HCT116 (cell line): Measurements from ENCODE around the gene FAM228A. TPM values are rescaled to one million over a fixed set of nuclear protein-coding genes. Genes with fewer than 3 reads are reported as not detected.

Experiments used
- ATAC-seq: fragments of 200-7000 bp; cut with Tn5 transposase; 2 replicates; pipeline ENCODE4 v1.9.1; 2020; ENCODE audit warnings: mild to moderate bottlenecking, moderate library complexity
- BruUV-seq: library from RNA; stranded (reverse); fragments of 400-500 nt; replicated peaks from 2 replicates; lab custom pipeline; 2021; lab: Mats Ljungman, UMichigan
- CTCF ChIA-PET: fragments of 300-600 bp; sonication (Branson Sonifier 250); formaldehyde crosslinking; loops from one replicate; lab custom pipeline; 2021; ENCODE audit warnings: antibody characterized with exemption; lab: Charles Lee
- POLR2A ChIA-PET: fragments of 300-600, 350-600 bp; sonication (Branson Sonifier 250); formaldehyde crosslinking; loops from one replicate; lab custom pipeline; 2021; ENCODE audit warnings: antibody characterized with exemption; lab: Charles Lee
- RAD21 ChIA-PET, 2 experiments: fragments of 300-600 bp; sonication (Branson Sonifier 250); formaldehyde crosslinking; loops; one replicate each; lab custom pipeline; 2023; ENCODE audit warnings: low total read pairs in 2 of 2; ENCODE audit not compliant: uncharacterized antibody in 2 of 2, unreplicated experiment in 2 of 2, low non-redundant PET in 1 of 2; lab: Charles Lee
- DNase-seq: peaks from one replicate; pipeline ENCODE4 v3.0.0-alpha.2; 2010; ENCODE audit warnings: low read depth, low spot score
- H2AFZ ChIP-seq: fragments of 200-600 bp; shearing (Covaris generic), sonication (generic); 2 replicates; pipeline ENCODE4 v1.6.1; 2017; ENCODE audit warnings: low read depth, mixed run types, mixed read lengths, antibody characterized with exemption, low read length; ENCODE audit not compliant: poor library complexity, severe bottlenecking
- H3K27ac ChIP-seq: 2 replicates; pipeline ENCODE4 v1.5.1; 2012; ENCODE audit warnings: low read depth, low read length
- H3K27me3 ChIP-seq: fragments of 200-600 bp; sonication (generic); 2 replicates; pipeline ENCODE4 v1.6.1; 2016; ENCODE audit warnings: mixed run types, low read length, mixed read lengths; ENCODE audit not compliant: insufficient read depth
- H3K36me3 ChIP-seq, 2 experiments: fragments of 200-500 bp in 1 of 2; fragments of 200-600 bp in 1 of 2; sonication (Bioruptor generic) in 1 of 2; sonication (generic) in 1 of 2; 2 replicates each; pipeline versions ENCODE4 v1.5.1 to v1.6.1; 2014 to 2016; ENCODE audit warnings: low read length in 2 of 2, inconsistent platforms in 1 of 2, mixed read lengths in 1 of 2, mixed run types in 1 of 2; ENCODE audit not compliant: insufficient read depth in 2 of 2, control insufficient read depth in 1 of 2
- H3K4me1 ChIP-seq, 2 experiments: fragments of 200-600 bp in 1 of 2; sonication (generic) in 1 of 2; 2 replicates each; pipeline versions ENCODE4 v1.5.1 to v1.6.1; 2012 to 2017; ENCODE audit warnings: low read length in 2 of 2, inconsistent platforms in 1 of 2, mild to moderate bottlenecking in 1 of 2, mixed read lengths in 1 of 2, mixed run types in 1 of 2, moderate library complexity in 1 of 2; ENCODE audit not compliant: insufficient read depth in 2 of 2, control insufficient read depth in 1 of 2
- H3K4me2 ChIP-seq: fragments of 200-600 bp; sonication (generic); 2 replicates; pipeline ENCODE4 v1.6.1; 2017; ENCODE audit warnings: mixed run types, low read length, mixed read lengths
- H3K4me3 ChIP-seq, 2 experiments: fragments of 200-600 bp in 1 of 2; sonication (generic) in 1 of 2; replicated peaks in 1 of 2; 2 replicates each; pipeline ENCODE4 v1.5.1; 2011 to 2016; ENCODE audit warnings: low read length in 2 of 2, control low read depth in 1 of 2, low read depth in 1 of 2, mild to moderate bottlenecking in 1 of 2, mixed read lengths in 1 of 2, mixed run types in 1 of 2
- H3K79me2 ChIP-seq: fragments of 200-600 bp; sonication (generic); 2 replicates; pipeline ENCODE4 v1.6.1; 2017; ENCODE audit warnings: mild to moderate bottlenecking, mixed run types, low read length, moderate library complexity, mixed read lengths; ENCODE audit not compliant: insufficient read depth
- H3K9ac ChIP-seq: fragments of 200-600 bp; sonication (generic); 2 replicates; pipeline ENCODE4 v1.6.1; 2016; ENCODE audit warnings: low read length, mixed read lengths
- H3K9me2 ChIP-seq: fragments of 200-600 bp; sonication (generic), shearing (Covaris generic); 2 replicates; pipeline ENCODE4 v1.6.1; 2017; ENCODE audit warnings: mixed run types, mild to moderate bottlenecking, moderate library complexity; ENCODE audit not compliant: insufficient read depth
- H3K9me3 ChIP-seq, 2 experiments: fragments of 200-500 bp in 1 of 2; fragments of 200-600 bp in 1 of 2; sonication (Bioruptor generic) in 1 of 2; sonication (generic) in 1 of 2; 2 replicates each; pipeline ENCODE4 v1.6.1; 2014 to 2017; ENCODE audit warnings: low read length in 2 of 2, mixed read lengths in 2 of 2, inconsistent platforms in 1 of 2, low read depth in 1 of 2, mild to moderate bottlenecking in 1 of 2, mixed run types in 1 of 2, moderate library complexity in 1 of 2; ENCODE audit not compliant: control insufficient read depth in 1 of 2, insufficient read depth in 1 of 2
- H4K20me1 ChIP-seq: fragments of 200-600 bp; sonication (generic), shearing (Covaris generic); 2 replicates; pipeline ENCODE4 v1.6.1; 2017; ENCODE audit warnings: mixed run types, mild to moderate bottlenecking, moderate library complexity; ENCODE audit not compliant: insufficient read depth
- CBX3 ChIP-seq: IDR thresholded peaks from 2 replicates; pipeline ENCODE4 v1.6.1; 2012; ENCODE audit warnings: low read depth
- CTCF ChIP-seq, 3 experiments: fragments of 200-600 bp in 1 of 3; sonication (generic) in 1 of 3; IDR thresholded peaks in 2 of 3; conservative IDR thresholded peaks in 1 of 3; 2 replicates each; pipeline ENCODE4 v1.5.1; 2012 to 2017; ENCODE audit warnings: low read depth in 2 of 3, low read length in 2 of 3, antibody characterized with exemption in 1 of 3, borderline replicate concordance in 1 of 3, control low read depth in 1 of 3, mild to moderate bottlenecking in 1 of 3, mixed read lengths in 1 of 3, mixed run types in 1 of 3, moderate library complexity in 1 of 3; ENCODE audit not compliant: insufficient read depth in 1 of 3
- EGR1 ChIP-seq: IDR thresholded peaks from 2 replicates; pipeline ENCODE4 v1.6.1; 2012; ENCODE audit warnings: low read depth
- ELF1 ChIP-seq: IDR thresholded peaks from 2 replicates; pipeline ENCODE4 v1.6.1; 2012; ENCODE audit warnings: low read depth, borderline replicate concordance
- EZH2phosphoT487 ChIP-seq: fragments of 200-600 bp; IDR thresholded peaks from 2 replicates; pipeline ENCODE4 v1.6.1; 2018; ENCODE audit warnings: antibody characterized with exemption, borderline replicate concordance
- FOSL1 ChIP-seq: IDR thresholded peaks from 2 replicates; pipeline ENCODE4 v1.6.1; 2012; ENCODE audit warnings: low read depth
- JUND ChIP-seq: IDR thresholded peaks from 2 replicates; pipeline ENCODE4 v1.6.1; 2012
- POLR2A ChIP-seq: IDR thresholded peaks from 2 replicates; pipeline ENCODE4 v1.7.0; 2011; ENCODE audit warnings: borderline replicate concordance; ENCODE audit not compliant: insufficient read depth, insufficient read length; ENCODE audit errors: extremely low read depth
- POLR2AphosphoS5 ChIP-seq: IDR thresholded peaks from 2 replicates; pipeline ENCODE4 v1.6.1; 2011; ENCODE audit warnings: mild to moderate bottlenecking, low read depth, low read length, moderate library complexity
- SP1 ChIP-seq: IDR thresholded peaks from 2 replicates; pipeline ENCODE4 v1.6.1; 2012; ENCODE audit warnings: low read depth
- ZNF274 ChIP-seq: fragments of 200-500 bp; sonication (Bioruptor generic); IDR thresholded peaks from 2 replicates; pipeline ENCODE4 v1.6.1; 2014; ENCODE audit warnings: mild to moderate bottlenecking, low read depth, low read length, inconsistent platforms
- intact Hi-C: fragments of 100-400 bp; cut with micrococcal nuclease; formaldehyde crosslinking; loops from 2 replicates; pipeline ENCODE4 v1.10.0; 2022
- total RNA-seq: library from RNA; stranded (reverse); gene quantifications from one replicate; pipeline ENCODE4 v1.2.1, GENCODE V29; 2021; ENCODE audit not compliant: unreplicated experiment
- TF ChIP-seq, protein P1 (sequence below): IDR thresholded peaks from 2 replicates; pipeline ENCODE4 v1.6.1; 2012
- TF ChIP-seq, protein P2 (sequence below): IDR thresholded peaks from 2 replicates; pipeline ENCODE4 v1.6.1; 2011; ENCODE audit warnings: mild to moderate bottlenecking, low read length, moderate library complexity; ENCODE audit not compliant: insufficient replicate concordance; ENCODE audit errors: extremely low read depth

Gene FAM228A
- total RNA-seq, 1 experiment from 2014 or later = not detected

GRCh38 chr2:24152413-24153197 lies 22.2 kb upstream of the FAM228A start:
- ChIA-PET CTCF (no interaction called here), RAD21 (no interaction called here)
- H3K9me2 ChIP-seq = no peaks in the 10 kb centered on the region
- H3K27me3 ChIP-seq = no peaks in the 10 kb centered on the region
- H3K9me3 ChIP-seq = peaks cover 0 to 4% of the 10 kb centered on the region in 2 experiments; a peak in 1 of 4 replicates
- no TSS peak for BruUV-seq
- H3K4me2 ChIP-seq = no peak overlapping the region
- no peak for ATAC-seq
- no peaks in the 10 kb centered on the region for H3K4me1 ChIP-seq
- no peak overlapping the region for H3K4me3 ChIP-seq
- no peak overlapping the region for H3K27ac ChIP-seq
- no peak overlapping the region for H2AFZ ChIP-seq
- H3K9ac ChIP-seq = no peak overlapping the region
- DNase-seq = no peak
- intact Hi-C loops = no loop called here
- no peaks in the 10 kb centered on the region for H3K79me2 ChIP-seq
- TF ChIP-seq, protein P1, sequence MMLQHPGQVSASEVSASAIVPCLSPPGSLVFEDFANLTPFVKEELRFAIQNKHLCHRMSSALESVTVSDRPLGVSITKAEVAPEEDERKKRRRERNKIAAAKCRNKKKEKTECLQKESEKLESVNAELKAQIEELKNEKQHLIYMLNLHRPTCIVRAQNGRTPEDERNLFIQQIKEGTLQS = no peak
- TF ChIP-seq ZNF274 (no peak), EZH2phosphoT487 (no peak), EGR1 (no peak), POLR2A (no peak), FOSL1 (no peak), CBX3 (no peak), JUND (no peak), POLR2AphosphoS5 (no peak), ELF1 (no peak), SP1 (no peak), CTCF (IDR thresholded peaks at IDR 0.05 in 2 of 3, conservative IDR thresholded peaks at IDR 0.05 in 1 of 3; ENCODE audit: borderline replicate concordance in 1 of 3, insufficient read depth in 1 of 3, low read depth in 2 of 3, low read length in 2 of 3) (no peak)
- TF ChIP-seq, protein P2, sequence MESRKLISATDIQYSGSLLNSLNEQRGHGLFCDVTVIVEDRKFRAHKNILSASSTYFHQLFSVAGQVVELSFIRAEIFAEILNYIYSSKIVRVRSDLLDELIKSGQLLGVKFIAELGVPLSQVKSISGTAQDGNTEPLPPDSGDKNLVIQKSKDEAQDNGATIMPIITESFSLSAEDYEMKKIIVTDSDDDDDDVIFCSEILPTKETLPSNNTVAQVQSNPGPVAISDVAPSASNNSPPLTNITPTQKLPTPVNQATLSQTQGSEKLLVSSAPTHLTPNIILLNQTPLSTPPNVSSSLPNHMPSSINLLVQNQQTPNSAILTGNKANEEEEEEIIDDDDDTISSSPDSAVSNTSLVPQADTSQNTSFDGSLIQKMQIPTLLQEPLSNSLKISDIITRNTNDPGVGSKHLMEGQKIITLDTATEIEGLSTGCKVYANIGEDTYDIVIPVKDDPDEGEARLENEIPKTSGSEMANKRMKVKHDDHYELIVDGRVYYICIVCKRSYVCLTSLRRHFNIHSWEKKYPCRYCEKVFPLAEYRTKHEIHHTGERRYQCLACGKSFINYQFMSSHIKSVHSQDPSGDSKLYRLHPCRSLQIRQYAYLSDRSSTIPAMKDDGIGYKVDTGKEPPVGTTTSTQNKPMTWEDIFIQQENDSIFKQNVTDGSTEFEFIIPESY = no peak
- TF ChIP-seq, all 23 proteins: peak for 0
- Histone ChIP-seq H4K20me1 (no peaks in the 10 kb centered on the region), H3K36me3 (no peaks in the 10 kb centered on the region)
- POLR2A ChIA-PET = no interaction called here
